GM04504 (cell line): ENCODE measurements around the gene PPP2CA.
"Not testable (repeated sequence)": the region's sequence is repeated elsewhere in the genome, so short reads cannot be mapped to it uniquely, and the experiment has no call there.

ENCODE experiments used
- DNase-seq: peaks from one replicate; pipeline ENCODE4 v3.0.0-alpha.2; 2012; ENCODE audit warnings: low read depth

Gene PPP2CA

GRCh38 chr5:134225780-134226440 lies at the start of gene PPP2CA:
PPP2CA (minus strand) TSS chr5:134226073; CDS start chr5:134225861, 212 bp downstream.
- peak; percentile 98 for DNase-seq

GRCh38 chr5:134273642-134274395 lies 47.9 kb upstream of the PPP2CA start:
- no peak for DNase-seq

GRCh38 chr5:134271059-134271458 lies 45.2 kb upstream of the PPP2CA start:
- no peak for DNase-seq

GRCh38 chr5:134268919-134269318 lies 43.0 kb upstream of the PPP2CA start:
- DNase-seq: no peak

GRCh38 chr5:134268019-134268601 lies 42.2 kb upstream of the PPP2CA start:
- no peak for DNase-seq

GRCh38 chr5:134267366-134268018 lies 41.6 kb upstream of the PPP2CA start:
- no peak for DNase-seq

- no peak for DNase-seq
Observed at GRCh38 chr5:134263801-134264200, 37.9 kb upstream of the PPP2CA start.

GRCh38 chr5:134262629-134263028 lies 36.8 kb upstream of the PPP2CA start:
- not testable (repeated sequence) for DNase-seq

GRCh38 chr5:134258896-134259295 lies 33.0 kb upstream of the PPP2CA start:
- no peak for DNase-seq

- no peak for DNase-seq
Observed at GRCh38 chr5:134257176-134257575, 31.3 kb upstream of the PPP2CA start.

GRCh38 chr5:134255418-134256150 lies 29.7 kb upstream of the PPP2CA start:
- no peak for DNase-seq

- not testable (repeated sequence) for DNase-seq
Observed at GRCh38 chr5:134253368-134254153, 27.7 kb upstream of the PPP2CA start.

GRCh38 chr5:134252671-134253070 lies 26.8 kb upstream of the PPP2CA start:
- no peak for DNase-seq

- DNase-seq: no peak
Observed at GRCh38 chr5:134250949-134251348, 25.1 kb upstream of the PPP2CA start.

GRCh38 chr5:134249469-134250379 lies 23.9 kb upstream of the PPP2CA start:
- no peak for DNase-seq

GRCh38 chr5:134248256-134248655 lies 22.4 kb upstream of the PPP2CA start:
- no peak for DNase-seq

- no peak for DNase-seq
Observed at GRCh38 chr5:134247428-134248224, 21.8 kb upstream of the PPP2CA start.

GRCh38 chr5:134246771-134247427 lies 21.0 kb upstream of the PPP2CA start:
- no peak for DNase-seq

- DNase-seq: no peak
Observed at GRCh38 chr5:134245692-134246091, 19.8 kb upstream of the PPP2CA start.
